ENCODE data around the gene ZNF492.
"Not testable (repeated sequence)": the region's sequence is repeated elsewhere in the genome, so short reads cannot be mapped to it uniquely, and the experiment has no call there.

Gene ZNF492

GRCh38 chr19:22617181-22617580, 16.9 kb upstream of the ZNF492 start:
- in situ Hi-C loops (cut with HindIII; ENCODE audit: low sequenced_read_pairs): not testable (repeated sequence)

- in situ Hi-C loops (cut with HindIII; ENCODE audit: low sequenced_read_pairs): no loop called here
These were observed 16.4 kb upstream of the ZNF492 start for GRCh38 chr19:22617614-22618320.

- in situ Hi-C loops (cut with HindIII; ENCODE audit: low sequenced_read_pairs): no loop called here
These were observed 14.8 kb upstream of the ZNF492 start for GRCh38 chr19:22619371-22619770.

GRCh38 chr19:22619932-22620331, 14.2 kb upstream of the ZNF492 start:
- in situ Hi-C loops (cut with HindIII; ENCODE audit: low sequenced_read_pairs): no loop called here

GRCh38 chr19:22620401-22620800, 13.7 kb upstream of the ZNF492 start:
- in situ Hi-C loops (cut with HindIII; ENCODE audit: low sequenced_read_pairs): no loop called here

- in situ Hi-C loops (cut with HindIII; ENCODE audit: low sequenced_read_pairs): no loop called here
These were observed 13.2 kb upstream of the ZNF492 start for GRCh38 chr19:22620912-22621311.

GRCh38 chr19:22622020-22622419, 12.1 kb upstream of the ZNF492 start:
- in situ Hi-C loops (cut with HindIII; ENCODE audit: low sequenced_read_pairs): no loop called here

- in situ Hi-C loops (cut with HindIII; ENCODE audit: low sequenced_read_pairs): no loop called here
These were observed 11.0 kb upstream of the ZNF492 start for GRCh38 chr19:22622901-22623840.

- in situ Hi-C loops (cut with HindIII; ENCODE audit: low sequenced_read_pairs): no loop called here
These were observed 10.3 kb upstream of the ZNF492 start for GRCh38 chr19:22623841-22624221.

- in situ Hi-C loops (cut with HindIII; ENCODE audit: low sequenced_read_pairs): no loop called here
These were observed 8.7 kb upstream of the ZNF492 start for GRCh38 chr19:22625266-22626035.

- in situ Hi-C loops (cut with HindIII; ENCODE audit: low sequenced_read_pairs): no loop called here
These were observed 6.6 kb upstream of the ZNF492 start for GRCh38 chr19:22627526-22627925.

- in situ Hi-C loops (cut with HindIII; ENCODE audit: low sequenced_read_pairs): no loop called here
These were observed 5.7 kb upstream of the ZNF492 start for GRCh38 chr19:22628401-22628800.

GRCh38 chr19:22634450-22634827, 315 bp downstream of the ZNF492 start:
- in situ Hi-C loops (cut with HindIII; ENCODE audit: low sequenced_read_pairs): no loop called here

GRCh38 chr19:22685493-22685892, 51.4 kb downstream of the ZNF492 start:
- in situ Hi-C loops (cut with HindIII; ENCODE audit: low sequenced_read_pairs): not testable (repeated sequence)

GRCh38 chr19:22702661-22703060, 68.5 kb downstream of the ZNF492 start:
- in situ Hi-C loops (cut with HindIII; ENCODE audit: low sequenced_read_pairs): not testable (repeated sequence)

GRCh38 chr19:22703096-22703495, 69.0 kb downstream of the ZNF492 start:
- in situ Hi-C loops (cut with HindIII; ENCODE audit: low sequenced_read_pairs): not testable (repeated sequence)

- in situ Hi-C loops (cut with HindIII; ENCODE audit: low sequenced_read_pairs): no loop called here
These were observed 74.9 kb downstream of the ZNF492 start for GRCh38 chr19:22708983-22709382.
